Measurements from ENCODE around the gene FLYWCH2. TPM values are rescaled to one million over a fixed set of nuclear protein-coding genes. Genes with fewer than 3 reads are reported as not detected.

FLYWCH2 gene
- total and polyA plus RNA-seq, 2 of the 13 experiments (the other 11 are each of a cell fraction or from before 2014, with no cell fraction given) = 16.9 to 19.8 TPM

DNA sequence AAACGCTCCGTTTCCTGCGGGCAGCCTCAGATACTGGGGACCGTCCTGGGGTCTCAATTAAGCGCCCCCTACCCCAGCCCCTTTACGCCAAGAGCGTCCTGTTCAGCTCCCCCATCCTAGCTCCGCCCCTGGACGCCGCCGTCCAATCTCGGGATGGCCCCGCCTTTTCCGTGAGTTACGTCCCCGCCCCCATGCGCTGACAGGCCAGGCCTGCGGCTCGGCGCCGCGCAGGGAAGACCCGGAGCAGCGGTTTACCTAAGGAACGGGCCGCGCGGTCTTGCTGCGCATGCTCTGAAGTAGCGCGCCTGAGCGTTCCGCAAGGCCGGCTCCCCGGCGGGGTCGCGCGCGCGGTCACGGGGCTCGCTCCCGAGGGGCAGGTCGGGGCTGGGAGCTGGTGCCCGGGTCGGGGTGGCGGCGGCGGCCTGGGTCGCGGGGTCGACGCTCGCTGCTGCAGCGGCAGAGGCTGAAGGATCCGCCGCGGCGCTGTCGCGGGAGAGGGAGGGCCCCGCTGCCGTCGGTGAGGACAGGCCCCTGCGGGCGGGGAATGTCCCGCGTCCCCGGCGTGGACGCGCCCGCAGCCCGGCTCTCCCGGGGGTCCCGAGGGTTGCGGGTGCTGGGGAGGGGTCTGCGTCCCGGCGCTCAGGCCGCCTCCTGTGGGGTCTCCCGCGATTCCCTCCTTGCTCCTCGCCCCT, 28.8 kb downstream of the FLYWCH2 start, which contains the start of gene FLYWCH1 (continued):
- TF ChIP-seq, protein P1, sequence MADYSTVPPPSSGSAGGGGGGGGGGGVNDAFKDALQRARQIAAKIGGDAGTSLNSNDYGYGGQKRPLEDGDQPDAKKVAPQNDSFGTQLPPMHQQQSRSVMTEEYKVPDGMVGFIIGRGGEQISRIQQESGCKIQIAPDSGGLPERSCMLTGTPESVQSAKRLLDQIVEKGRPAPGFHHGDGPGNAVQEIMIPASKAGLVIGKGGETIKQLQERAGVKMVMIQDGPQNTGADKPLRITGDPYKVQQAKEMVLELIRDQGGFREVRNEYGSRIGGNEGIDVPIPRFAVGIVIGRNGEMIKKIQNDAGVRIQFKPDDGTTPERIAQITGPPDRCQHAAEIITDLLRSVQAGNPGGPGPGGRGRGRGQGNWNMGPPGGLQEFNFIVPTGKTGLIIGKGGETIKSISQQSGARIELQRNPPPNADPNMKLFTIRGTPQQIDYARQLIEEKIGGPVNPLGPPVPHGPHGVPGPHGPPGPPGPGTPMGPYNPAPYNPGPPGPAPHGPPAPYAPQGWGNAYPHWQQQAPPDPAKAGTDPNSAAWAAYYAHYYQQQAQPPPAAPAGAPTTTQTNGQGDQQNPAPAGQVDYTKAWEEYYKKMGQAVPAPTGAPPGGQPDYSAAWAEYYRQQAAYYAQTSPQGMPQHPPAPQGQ (CRISPR knock-in tag; IDR thresholded peaks at IDR 0.05; ENCODE audit: borderline replicate concordance) = no peak
- TF ChIP-seq ZFP90 (CRISPR knock-in tag; IDR thresholded peaks at IDR 0.05; ENCODE audit: borderline replicate concordance) (peak; percentile 69; the same call in 1 of the 2 replicates), ZSCAN31 (CRISPR knock-in tag; IDR thresholded peaks at IDR 0.05; ENCODE audit: low read depth) (0 out of 2 replicates have a peak, but pooled peaks have one; percentile 17), SP4 (CRISPR knock-in tag; IDR thresholded peaks at IDR 0.05) (peak; percentile 97), SMAD1 (CRISPR knock-in tag; IDR thresholded peaks at IDR 0.05; ENCODE audit: borderline replicate concordance, low read depth) (peak; percentile 89; the same call in 1 of the 2 replicates), FOXO1 (CRISPR knock-in tag; IDR thresholded peaks at IDR 0.05) (peak; percentile 50; the same call in 1 of the 2 replicates), CENPT (CRISPR knock-in tag; IDR thresholded peaks at IDR 0.05; ENCODE audit: low read depth) (no peak), ZNF567 (CRISPR knock-in tag; IDR thresholded peaks at IDR 0.05; ENCODE audit: borderline replicate concordance) (peak; percentile 80; the same call in 1 of the 2 replicates), ZMAT3 (CRISPR knock-in tag; conservative IDR thresholded peaks at IDR 0.05) (peak; percentile 46; the same call in 1 of the 2 replicates), SALL2 (CRISPR knock-in tag; IDR thresholded peaks at IDR 0.05) (peak; percentile 55; the same call in 1 of the 2 replicates), FOXA1 (IDR thresholded peaks at IDR 0.05) (no peak), FOXA1 (CRISPR knock-in tag; IDR thresholded peaks at IDR 0.05) (peak; percentile 80), GATAD1 (CRISPR knock-in tag; IDR thresholded peaks at IDR 0.05) (peak; percentile 81), TBX2 (CRISPR knock-in tag; IDR thresholded peaks at IDR 0.05; ENCODE audit: borderline replicate concordance) (peak; percentile 29; the same call in 1 of the 2 replicates), MAFG (CRISPR knock-in tag; IDR thresholded peaks at IDR 0.05) (no peak)
- TF ChIP-seq, protein P2, sequence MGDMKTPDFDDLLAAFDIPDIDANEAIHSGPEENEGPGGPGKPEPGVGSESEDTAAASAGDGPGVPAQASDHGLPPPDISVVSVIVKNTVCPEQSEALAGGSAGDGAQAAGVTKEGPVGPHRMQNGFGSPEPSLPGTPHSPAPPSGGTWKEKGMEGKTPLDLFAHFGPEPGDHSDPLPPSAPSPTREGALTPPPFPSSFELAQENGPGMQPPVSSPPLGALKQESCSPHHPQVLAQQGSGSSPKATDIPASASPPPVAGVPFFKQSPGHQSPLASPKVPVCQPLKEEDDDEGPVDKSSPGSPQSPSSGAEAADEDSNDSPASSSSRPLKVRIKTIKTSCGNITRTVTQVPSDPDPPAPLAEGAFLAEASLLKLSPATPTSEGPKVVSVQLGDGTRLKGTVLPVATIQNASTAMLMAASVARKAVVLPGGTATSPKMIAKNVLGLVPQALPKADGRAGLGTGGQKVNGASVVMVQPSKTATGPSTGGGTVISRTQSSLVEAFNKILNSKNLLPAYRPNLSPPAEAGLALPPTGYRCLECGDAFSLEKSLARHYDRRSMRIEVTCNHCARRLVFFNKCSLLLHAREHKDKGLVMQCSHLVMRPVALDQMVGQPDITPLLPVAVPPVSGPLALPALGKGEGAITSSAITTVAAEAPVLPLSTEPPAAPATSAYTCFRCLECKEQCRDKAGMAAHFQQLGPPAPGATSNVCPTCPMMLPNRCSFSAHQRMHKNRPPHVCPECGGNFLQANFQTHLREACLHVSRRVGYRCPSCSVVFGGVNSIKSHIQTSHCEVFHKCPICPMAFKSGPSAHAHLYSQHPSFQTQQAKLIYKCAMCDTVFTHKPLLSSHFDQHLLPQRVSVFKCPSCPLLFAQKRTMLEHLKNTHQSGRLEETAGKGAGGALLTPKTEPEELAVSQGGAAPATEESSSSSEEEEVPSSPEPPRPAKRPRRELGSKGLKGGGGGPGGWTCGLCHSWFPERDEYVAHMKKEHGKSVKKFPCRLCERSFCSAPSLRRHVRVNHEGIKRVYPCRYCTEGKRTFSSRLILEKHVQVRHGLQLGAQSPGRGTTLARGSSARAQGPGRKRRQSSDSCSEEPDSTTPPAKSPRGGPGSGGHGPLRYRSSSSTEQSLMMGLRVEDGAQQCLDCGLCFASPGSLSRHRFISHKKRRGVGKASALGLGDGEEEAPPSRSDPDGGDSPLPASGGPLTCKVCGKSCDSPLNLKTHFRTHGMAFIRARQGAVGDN (CRISPR knock-in tag; IDR thresholded peaks at IDR 0.05) = peak; percentile 81
- TF ChIP-seq, protein P3, sequence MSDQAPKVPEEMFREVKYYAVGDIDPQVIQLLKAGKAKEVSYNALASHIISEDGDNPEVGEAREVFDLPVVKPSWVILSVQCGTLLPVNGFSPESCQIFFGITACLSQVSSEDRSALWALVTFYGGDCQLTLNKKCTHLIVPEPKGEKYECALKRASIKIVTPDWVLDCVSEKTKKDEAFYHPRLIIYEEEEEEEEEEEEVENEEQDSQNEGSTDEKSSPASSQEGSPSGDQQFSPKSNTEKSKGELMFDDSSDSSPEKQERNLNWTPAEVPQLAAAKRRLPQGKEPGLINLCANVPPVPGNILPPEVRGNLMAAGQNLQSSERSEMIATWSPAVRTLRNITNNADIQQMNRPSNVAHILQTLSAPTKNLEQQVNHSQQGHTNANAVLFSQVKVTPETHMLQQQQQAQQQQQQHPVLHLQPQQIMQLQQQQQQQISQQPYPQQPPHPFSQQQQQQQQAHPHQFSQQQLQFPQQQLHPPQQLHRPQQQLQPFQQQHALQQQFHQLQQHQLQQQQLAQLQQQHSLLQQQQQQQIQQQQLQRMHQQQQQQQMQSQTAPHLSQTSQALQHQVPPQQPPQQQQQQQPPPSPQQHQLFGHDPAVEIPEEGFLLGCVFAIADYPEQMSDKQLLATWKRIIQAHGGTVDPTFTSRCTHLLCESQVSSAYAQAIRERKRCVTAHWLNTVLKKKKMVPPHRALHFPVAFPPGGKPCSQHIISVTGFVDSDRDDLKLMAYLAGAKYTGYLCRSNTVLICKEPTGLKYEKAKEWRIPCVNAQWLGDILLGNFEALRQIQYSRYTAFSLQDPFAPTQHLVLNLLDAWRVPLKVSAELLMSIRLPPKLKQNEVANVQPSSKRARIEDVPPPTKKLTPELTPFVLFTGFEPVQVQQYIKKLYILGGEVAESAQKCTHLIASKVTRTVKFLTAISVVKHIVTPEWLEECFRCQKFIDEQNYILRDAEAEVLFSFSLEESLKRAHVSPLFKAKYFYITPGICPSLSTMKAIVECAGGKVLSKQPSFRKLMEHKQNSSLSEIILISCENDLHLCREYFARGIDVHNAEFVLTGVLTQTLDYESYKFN (CRISPR knock-in tag; conservative IDR thresholded peaks at IDR 0.05) = peak; percentile 43
- TF ChIP-seq, protein P4, sequence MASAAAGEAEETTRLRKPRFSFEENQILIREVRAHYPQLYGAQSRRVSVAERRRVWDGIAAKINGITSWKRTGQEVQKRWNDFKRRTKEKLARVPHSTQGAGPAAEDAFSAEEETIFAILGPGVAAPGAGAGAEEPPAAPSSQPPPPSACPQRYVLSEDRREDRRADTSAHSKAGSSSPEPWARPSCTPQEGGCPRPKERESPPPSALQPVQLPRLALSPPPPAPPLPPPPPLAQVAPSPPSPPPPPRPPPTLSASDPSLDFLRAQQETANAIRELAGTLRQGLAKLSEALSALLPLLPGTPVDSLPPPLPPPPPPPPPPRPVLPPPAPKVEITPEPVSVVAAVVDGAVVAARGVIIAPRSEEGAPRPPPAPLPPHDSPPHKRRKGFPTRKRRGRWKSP (CRISPR knock-in tag; IDR thresholded peaks at IDR 0.05) = 0 out of 2 replicates have a peak, but pooled peaks have one; percentile 32

Measured in HepG2 (cell line).